Astrocyte (in vitro differentiated cells and primary cell): ENCODE results near the gene S100B.

ENCODE experiments used
- CTCF ChIP-seq: IDR thresholded peaks from 2 replicates; pipeline ENCODE4 v1.5.1; 2011; ENCODE audit warnings: low read depth, mild to moderate bottlenecking, inconsistent platforms, low read length, moderate library complexity; ENCODE audit not compliant: insufficient read depth
- EZH2 ChIP-seq: IDR thresholded peaks from 2 replicates; pipeline ENCODE4 v1.6.1; 2012; ENCODE audit warnings: mild to moderate bottlenecking, low read length, inconsistent platforms; ENCODE audit not compliant: insufficient read depth

- TF ChIP-seq CTCF (no peak), EZH2 (no peak)
Observed at GRCh38 chr21:46622226-46622625, 17.3 kb upstream of the S100B start.
